ENCODE data around the gene RNF223. TPM values are rescaled to one million over a fixed set of nuclear protein-coding genes. Genes with fewer than 3 reads are reported as not detected.

The RNF223 gene
- total and polyA plus RNA-seq, 12 donors, result not detected

DNA sequence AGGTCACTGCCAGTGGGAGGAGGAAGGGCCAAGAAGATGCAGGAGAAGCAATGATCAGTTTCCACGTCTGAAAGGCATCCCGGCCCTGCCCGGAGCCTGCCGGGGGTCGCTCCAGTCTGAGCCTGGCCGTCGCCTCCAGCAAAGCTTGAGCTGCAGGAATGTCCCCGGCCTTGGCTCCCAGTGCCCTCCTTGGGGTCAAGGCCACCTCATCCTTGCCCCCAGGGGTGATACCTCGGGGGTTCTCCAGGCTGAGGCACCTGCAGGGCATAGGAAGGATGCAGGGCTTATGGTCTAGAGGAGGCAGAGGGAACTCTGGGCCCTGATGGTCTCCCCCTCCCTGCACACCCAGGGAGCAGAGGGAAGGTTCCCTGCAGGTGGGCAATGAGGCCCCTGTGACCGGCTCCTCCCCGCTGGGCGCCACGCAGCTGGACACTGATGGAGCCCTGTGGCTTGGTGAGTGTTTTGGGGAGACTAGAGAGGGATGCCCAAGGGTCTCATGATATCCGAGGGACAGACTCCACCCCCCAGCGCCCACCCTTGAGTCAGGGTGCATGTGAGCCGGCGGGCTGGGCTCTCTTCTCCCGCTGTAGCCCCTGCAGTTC, 19.9 kb downstream of the RNF223 start:
- ATAC-seq (no peak), DNase-seq (no peak)
- Histone ChIP-seq H3K4me1 (peaks cover 0 to 13% (median 6%) of the 10 kb centered on the region in 9 donors), H3K27me3 (peaks cover 5 to 25% (median 19%) of the 10 kb centered on the region in 7 donors), H3K27ac (no peak overlapping the region), H3K9me3 (no peaks in the 10 kb centered on the region), H3K4me3 (no peak overlapping the region), H3K36me3 (peaks cover 0 to 62% (median 0%) of the 10 kb centered on the region in 9 donors)
- TF ChIP-seq, protein P1, sequence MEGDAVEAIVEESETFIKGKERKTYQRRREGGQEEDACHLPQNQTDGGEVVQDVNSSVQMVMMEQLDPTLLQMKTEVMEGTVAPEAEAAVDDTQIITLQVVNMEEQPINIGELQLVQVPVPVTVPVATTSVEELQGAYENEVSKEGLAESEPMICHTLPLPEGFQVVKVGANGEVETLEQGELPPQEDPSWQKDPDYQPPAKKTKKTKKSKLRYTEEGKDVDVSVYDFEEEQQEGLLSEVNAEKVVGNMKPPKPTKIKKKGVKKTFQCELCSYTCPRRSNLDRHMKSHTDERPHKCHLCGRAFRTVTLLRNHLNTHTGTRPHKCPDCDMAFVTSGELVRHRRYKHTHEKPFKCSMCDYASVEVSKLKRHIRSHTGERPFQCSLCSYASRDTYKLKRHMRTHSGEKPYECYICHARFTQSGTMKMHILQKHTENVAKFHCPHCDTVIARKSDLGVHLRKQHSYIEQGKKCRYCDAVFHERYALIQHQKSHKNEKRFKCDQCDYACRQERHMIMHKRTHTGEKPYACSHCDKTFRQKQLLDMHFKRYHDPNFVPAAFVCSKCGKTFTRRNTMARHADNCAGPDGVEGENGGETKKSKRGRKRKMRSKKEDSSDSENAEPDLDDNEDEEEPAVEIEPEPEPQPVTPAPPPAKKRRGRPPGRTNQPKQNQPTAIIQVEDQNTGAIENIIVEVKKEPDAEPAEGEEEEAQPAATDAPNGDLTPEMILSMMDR (IDR thresholded peaks at IDR 0.05), result no peak
- intact Hi-C loops (cut with DNase I), result no loop called here
- 94 to 95% methylated on average over 18 of the region's 18 CpGs for WGBS, 2 donors

DNA sequence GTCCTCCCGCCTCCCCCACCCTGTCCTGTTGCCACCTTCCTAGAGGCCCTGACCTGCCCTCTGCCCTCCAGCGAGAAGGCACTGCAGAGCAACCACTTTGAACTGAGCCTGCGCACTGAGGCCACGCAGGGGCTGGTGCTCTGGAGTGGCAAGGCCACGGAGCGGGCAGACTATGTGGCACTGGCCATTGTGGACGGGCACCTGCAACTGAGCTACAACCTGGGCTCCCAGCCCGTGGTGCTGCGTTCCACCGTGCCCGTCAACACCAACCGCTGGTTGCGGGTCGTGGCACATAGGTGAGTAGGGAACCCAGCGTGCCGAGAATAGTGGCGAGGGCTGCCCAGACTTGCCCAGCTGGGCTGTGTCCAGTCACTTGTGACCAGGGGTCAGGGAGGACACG, 20.4 kb downstream of the RNF223 start:
- intact Hi-C loops (cut with DNase I), result no loop called here
- 97 to 99% methylated on average over 18 of the region's 18 CpGs for WGBS, 2 donors
- H3K4me1 ChIP-seq, result peaks cover 0 to 7% (median 1%) of the 10 kb centered on the region in 9 donors
- no peak overlapping the region for H3K4me3 ChIP-seq
- H3K27me3 ChIP-seq, result peaks cover 5 to 20% (median 13%) of the 10 kb centered on the region in 7 donors
- TF ChIP-seq, protein P1 (IDR thresholded peaks at IDR 0.05), result no peak
- no peak for DNase-seq
- no peak overlapping the region for H3K27ac ChIP-seq
- no peaks in the 10 kb centered on the region for H3K9me3 ChIP-seq
- peaks cover 0 to 62% (median 0%) of the 10 kb centered on the region in 9 donors for H3K36me3 ChIP-seq
- ATAC-seq, result no peak

DNA sequence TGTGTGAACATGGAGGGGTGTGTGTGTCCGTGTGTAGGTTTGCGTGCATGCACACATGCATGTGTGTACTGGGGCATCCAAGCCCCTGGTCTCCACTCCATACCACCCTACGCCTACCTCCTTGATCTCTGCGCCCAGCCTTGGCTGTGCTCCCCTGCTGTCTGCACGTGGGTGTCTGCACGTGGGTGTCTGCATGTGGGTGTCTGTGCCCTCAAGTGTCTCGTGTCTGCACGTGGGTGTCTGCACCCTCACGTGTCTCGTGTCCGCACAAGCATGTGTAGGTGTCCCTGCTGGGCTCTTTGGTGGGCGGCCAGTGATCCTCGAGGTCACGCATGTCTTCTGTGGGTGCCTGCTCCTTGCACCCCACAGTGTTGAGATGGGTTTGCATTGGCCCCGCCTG, 21.1 kb downstream of the RNF223 start:
- DNase-seq (no peak), ATAC-seq (no peak)
- TF ChIP-seq, protein P1 (IDR thresholded peaks at IDR 0.05), result no peak
- Histone ChIP-seq H3K27ac (no peak overlapping the region), H3K4me3 (no peak overlapping the region), H3K9me3 (no peaks in the 10 kb centered on the region), H3K4me1 (peaks cover 0 to 4% (median 0%) of the 10 kb centered on the region in 9 donors), H3K27me3 (peaks cover under 1 to 14% (median 7%) of the 10 kb centered on the region in 7 donors), H3K36me3 (peaks cover 0 to 66% (median 0%) of the 10 kb centered on the region in 9 donors)
- WGBS, 2 donors, result 95% methylated on average over 15 of the region's 15 CpGs
- intact Hi-C loops (cut with DNase I), result no loop called here

DNA sequence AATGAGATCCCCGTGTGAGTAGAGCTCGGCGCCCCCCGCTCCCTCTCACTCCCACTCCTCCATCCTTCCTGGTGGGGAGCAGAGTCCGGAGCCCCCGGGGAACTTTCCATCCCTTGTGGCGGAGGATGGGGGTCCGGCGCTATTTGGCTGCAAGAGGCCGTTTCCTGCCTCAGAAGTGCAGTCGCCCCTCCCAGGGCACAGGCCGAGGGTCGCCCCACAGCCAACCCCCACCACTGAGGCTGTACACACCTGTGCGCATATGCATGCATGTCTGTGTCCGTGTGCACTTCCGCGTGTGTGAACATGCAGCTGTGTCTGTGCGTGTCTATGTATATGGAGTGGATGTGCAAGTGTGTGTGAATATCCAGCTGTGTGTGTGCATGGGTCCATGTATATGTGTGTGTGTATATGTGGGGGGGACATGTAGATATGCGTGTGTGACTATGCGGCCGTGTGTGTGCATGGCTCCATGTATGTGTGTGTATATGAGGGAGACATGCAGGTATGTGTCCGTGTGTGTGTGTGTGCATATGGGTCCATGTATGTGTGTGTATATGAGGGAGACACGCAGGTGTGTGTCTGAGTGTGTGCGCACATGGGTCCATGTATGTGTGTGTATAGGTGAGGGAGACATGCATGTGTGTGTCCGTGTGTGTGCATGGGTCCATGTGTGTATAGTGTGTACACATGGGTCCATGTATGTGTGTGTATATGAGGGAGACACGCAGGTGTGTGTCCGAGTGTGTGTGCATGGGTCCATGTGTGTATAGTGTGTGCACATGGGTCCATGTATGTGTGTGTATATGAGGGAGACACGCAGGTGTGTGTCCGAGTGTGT, 21.9 kb downstream of the RNF223 start:
- H3K27ac ChIP-seq, result no peak overlapping the region
- DNase-seq (no peak), ATAC-seq (no peak)
- 95% methylated on average over 29 of the region's 29 CpGs for WGBS, 2 donors
- H3K27me3 ChIP-seq, result peaks cover 0 to 6% (median 0%) of the 10 kb centered on the region in 7 donors
- H3K4me3 ChIP-seq, result no peak overlapping the region
- peaks cover 0 to 74% (median 3%) of the 10 kb centered on the region in 9 donors for H3K36me3 ChIP-seq
- TF ChIP-seq, protein P1 (IDR thresholded peaks at IDR 0.05), result no peak
- intact Hi-C loops (cut with DNase I), result no loop called here
- H3K4me1 ChIP-seq, result peaks cover 0 to 4% (median 0%) of the 10 kb centered on the region in 9 donors
- H3K9me3 ChIP-seq, result no peaks in the 10 kb centered on the region

All from heart right ventricle (tissue), 16 donors.